ENCODE results near the gene UBE2D2.

The UBE2D2 gene

DNA sequence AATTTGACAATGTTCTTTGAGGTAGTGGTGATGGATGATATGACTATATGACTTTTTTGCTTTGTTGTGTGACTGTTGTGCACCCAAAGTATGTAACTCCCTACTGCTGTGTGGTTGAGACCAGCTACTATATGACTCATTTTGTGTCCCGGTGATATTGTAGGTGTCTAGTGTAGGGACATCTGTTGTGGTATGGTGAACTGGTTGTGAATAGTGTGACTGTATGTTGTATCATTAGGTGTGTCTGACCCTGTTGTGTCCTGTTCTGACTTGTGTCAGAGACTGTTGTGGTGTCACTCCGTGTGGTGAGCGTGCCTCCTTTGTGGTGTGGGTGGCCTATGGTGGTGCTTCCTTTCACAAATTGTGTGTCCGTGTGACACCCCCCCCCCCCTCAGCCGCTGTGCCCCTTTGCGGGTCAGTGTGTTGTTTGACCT, 75.9 kb downstream of the UBE2D2 start:
- peak; percentile 44 to 55 for DNase-seq

DNA sequence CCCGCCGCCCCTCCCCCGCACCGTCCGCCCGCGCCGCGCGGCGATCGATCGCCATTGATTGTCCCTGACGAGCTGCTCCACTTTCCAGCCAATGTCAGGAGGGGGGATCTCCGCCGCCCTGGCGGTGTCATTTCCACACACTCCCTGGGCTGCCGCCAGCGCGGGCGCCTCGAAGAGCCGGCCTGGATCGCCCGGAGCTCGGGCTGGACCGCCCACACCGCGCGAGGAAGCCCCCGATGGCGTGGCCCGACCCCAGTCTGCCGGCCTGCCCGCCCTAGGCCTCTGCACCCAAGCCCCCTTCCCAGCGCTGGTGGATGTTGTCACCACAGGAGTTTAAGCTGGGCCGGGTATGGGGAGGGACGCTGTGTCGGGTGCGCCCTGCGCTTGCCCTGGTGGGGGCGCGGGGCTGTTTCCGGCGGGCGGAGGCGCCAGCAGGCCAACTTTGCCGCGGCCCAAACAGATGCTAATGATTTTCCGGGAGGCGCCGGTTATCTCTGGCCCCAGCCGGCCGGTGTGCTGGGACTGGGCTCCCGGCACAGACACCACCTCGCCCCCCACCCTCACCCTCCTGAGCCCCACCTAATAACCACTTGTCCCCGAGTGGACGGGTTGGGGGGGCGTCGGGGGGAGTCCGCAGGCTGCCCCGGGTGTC, 76.4 kb downstream of the UBE2D2 start:
- peak; percentile 39 to 45 for DNase-seq

DNA sequence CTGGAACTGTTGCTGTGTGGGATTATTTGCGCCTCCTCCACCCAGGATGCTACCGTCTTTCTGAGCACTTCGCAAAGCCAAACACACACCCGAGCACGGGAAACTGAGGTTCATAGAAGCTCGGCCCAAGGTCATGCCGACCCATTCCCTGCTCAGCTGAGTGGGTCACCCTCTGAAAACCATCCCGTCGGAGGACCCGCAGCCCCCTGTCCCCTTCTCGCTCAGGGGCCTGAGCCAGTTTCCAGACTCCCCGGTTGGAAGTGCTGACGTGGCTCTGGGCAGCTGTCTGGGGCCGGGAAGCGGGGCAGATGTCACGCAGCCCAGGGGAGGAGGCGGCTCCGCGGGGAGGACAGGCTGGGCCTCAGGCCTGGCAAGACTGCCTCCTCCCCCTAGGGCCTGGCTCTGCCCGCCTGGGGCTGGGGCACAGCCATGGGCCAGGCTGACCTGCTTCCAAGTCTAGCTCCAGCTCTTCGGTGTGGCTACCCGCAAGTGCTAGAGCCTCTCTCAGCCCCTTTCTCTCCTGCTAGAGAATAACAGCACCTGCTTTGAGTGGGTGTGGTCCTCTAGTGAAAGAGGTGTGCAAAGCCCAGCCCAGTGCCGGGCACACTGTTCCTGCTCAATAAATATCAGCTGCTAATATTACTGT, 77.1 kb downstream of the UBE2D2 start:
- DNase-seq = no peak

DNA sequence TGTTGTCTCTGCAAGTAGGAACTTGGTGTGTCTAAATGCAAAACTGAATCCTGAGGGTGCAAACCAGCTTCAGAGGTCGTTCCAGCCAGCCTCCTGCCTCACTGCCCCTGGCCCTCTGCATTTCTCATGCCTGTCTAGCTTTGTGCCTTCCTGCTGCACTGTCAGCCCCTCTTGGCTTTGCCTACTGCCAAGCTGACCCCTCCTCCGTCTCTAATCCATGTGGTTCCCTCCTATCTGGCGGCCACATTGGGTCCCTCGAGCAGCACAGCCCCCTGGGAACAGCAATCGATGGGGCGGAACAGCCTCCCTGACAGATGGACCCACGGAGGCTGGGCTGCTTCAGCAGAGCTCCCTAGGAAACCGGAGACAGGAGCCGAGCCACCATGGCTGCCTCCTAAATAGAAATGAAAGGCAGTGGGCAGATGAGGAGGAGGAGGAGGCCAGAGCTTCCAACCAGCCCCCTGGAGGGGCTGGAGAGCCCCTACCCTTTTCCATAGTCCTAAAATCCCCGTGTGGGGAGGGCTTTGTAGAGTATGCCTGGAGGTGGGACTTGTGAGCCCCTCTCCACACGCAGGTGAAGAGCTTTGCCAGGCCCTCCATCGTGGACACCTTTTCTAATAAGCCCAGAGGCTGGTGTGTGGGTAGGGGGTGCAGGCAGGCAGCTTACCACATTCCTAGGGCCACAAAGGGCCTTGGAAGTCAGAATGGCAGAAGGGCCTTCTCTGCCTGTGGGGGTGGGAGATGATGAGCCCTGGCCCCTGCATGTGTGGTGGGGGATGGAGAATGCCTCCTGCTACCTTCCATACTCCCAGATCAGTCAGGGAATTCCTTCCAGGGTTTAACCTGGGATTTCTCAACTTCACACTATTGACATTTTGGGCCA, 77.8 kb downstream of the UBE2D2 start:
- DNase-seq = no peak

DNA sequence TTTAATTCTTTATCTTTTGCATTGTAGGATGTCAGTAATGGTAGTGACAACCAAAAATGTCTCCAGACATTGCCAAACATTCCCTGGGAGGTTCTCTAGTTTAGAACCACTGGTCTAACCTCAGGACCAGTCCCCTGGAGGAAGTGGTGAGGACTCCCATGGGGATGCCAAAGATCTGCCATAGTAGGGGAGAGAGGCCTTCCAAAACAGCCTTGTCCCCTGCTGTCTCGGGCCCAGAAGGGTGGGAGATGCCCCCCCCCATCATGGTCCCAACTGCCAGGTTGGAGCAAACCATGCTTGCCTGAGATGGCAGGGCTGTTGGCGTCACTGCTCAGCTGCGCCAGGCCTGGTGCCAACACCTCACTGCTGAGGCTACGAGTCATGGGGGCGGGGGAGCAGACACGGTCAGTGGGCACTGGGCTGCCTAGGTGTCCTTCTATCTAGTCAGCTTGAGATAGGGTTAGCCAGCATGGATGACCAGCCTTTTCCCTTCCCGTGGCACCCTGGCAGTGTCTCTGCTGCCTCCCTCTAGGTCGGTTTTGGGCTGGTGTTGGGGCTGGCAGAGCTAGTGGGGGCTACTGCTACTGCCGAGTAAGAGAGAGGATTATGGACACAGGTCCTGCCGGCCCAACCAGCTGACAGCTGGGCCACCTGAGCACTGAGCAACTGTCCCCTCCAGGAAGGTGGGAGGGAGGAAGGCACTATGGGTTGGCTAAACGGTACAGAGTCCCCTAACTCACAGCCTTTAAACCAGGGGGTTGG, 78.7 kb downstream of the UBE2D2 start:
- DNase-seq = no peak

DNA sequence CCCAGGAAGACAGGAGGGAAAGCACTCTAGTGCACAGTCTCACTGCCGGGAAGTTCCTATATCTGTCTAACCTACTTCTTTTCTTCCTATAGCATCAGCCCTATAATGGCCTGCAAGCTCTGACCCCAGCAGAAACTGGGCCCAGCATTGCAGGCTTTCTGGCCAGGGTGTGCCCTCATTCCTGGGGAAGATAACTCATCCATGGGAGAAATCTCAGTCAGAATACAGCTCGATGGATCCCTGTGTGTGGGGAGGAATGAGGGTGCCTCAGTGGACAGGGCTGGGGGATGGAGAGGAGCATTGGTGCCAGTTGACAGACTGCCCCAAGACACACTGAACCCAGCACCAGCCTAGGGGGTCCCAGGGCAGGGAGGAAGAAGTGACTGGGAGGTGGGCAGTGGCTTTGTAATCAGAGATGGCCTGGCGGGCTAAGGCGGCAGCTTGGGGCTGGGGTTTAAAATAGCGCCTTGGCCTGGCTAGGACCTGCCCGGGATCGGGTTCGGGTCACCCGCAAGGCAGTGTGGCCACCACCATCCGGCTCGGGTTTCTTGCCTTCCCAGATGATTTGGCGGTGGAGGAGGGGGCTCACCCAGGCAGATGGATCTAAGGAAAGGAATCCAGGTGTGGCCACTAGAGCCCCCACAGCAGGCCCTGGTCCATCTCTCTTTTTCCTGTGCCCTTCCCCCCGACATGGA, 79.4 kb downstream of the UBE2D2 start:
- DNase-seq = no peak

DNA sequence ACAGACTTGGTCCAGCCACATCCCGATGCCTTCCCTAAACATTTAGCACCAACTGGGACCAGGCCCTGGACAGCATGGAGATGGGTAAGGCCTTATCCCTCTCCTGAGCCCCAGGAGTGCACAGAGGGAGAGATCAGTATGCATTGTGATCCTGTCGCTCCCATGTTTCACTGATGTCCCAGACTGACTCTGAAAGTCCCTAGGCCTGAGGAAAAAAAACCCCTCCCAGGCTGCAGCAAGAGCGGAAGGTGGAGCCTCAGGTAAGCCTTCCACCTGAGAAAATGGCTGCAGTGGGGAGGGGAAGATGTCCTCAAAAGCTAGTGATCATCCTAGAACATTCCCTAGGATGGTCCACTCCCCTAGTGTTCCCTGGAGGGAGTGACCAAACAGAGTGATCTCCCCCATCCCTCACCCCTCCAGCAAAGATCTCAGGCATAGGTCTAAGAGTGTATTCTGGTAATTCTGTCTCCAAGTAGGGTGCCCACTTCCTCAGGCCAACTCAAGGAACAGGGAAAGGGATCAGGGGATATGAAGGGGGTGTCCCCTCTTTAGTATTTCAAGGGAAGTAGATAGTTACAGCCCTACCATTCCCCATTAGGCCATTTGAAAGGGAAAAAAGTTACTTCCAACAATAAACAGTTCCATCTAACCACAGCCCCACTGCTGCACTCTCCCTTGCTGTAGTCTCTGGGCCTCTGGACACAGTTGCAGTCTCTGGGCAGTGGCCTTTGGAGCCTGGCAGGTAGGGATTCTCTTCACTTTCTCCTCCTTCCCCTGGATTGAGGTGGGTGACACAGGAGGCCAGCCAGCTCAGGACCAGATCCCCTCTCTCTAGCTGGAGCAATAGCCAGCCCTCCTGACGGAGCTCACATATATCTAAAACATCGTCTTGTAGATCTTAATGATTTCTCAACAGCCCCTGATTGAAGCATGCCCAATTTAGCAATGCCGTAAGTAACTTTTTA, 80.3 kb downstream of the UBE2D2 start:
- no peak for DNase-seq

DNA sequence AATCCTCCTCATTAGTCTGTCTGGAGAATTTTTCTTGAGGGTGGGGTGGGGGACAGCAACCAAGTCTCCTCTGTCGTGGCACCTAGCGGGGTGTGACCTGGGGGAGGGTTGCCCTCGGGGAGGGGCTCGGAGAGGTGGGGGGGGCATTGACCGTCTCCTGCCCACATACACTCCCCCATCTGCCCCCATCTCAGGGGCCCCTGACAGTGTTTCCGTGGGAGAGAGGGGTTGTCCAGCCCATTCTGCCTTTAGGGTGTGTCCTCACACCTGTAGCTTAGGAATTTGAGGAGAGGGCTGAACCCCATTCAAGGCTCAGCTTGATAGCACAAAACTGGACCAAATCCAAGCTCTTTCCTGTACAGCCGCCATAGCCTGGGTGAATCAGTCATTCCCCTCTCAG, 81.1 kb downstream of the UBE2D2 start:
- no peak for DNase-seq

DNA sequence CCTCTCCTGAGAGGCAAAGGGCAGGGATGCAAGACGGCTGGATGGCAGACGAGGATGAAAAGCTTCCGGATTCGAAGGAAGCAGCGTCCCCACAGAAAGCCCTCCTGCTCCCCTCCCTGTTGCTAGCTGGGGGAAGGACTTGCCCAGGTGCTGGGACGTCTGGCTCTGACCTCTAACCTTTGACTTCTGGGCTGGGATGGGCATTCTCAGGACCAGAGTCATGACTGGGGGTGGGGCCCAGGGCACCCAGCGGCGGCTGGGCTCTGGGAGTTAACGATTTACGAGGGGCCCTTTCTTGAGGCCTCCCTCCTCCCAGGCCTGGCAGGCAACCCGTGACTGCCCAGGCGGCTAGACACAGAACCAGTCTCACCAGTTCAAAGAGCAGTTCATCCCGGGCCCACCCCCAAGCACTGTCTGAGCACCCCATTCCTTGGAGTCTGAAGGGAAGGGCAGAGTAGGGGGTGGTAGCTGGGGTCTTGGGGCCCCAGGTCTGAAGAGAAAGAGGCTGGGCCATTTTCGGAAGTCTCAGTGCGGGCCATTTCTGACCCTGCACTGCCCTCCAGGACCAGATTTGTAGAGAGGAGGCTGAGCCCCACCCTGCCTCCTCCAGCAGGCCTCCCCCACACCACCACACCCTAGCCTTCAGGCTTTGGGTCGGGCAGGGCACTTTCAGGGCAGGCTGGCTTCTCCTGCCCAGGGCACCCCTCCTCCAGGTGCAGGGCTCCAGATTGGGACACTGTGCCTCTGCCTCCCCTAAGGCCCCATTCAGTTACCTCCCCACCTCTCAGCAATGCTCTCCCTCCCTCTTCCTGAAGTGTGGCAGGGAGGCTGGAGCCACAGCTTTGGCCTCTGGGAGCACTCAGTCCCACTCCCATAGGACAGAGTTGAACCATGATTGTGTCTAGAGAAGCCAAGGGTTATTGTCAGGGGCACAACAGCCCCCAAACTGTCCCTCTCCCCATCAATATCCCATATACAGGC, 82.0 kb downstream of the UBE2D2 start:
- DNase-seq = no peak

DNA sequence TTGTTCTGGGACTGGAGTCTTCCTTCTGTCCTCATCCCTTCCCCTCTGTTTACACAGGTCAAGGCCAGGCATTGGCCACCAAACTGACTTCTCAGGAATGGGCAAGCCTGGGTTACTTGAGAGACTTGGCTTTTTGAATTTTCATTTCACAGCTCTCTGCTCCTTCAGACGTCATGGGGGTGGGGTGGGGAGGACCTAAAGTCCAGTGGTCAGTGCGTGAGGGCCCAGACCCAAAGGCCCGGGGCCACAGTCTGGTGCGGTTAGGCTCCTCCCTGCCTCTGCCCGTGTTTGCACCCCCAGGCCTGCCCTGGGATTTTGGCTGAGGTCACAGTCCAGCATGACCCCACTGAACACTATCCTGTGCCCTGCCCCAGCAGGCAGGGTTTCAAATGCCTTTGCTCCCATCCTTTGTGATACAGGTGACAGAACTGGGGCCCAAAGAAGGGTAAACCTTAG, 82.9 kb downstream of the UBE2D2 start:
- no peak for DNase-seq

DNA sequence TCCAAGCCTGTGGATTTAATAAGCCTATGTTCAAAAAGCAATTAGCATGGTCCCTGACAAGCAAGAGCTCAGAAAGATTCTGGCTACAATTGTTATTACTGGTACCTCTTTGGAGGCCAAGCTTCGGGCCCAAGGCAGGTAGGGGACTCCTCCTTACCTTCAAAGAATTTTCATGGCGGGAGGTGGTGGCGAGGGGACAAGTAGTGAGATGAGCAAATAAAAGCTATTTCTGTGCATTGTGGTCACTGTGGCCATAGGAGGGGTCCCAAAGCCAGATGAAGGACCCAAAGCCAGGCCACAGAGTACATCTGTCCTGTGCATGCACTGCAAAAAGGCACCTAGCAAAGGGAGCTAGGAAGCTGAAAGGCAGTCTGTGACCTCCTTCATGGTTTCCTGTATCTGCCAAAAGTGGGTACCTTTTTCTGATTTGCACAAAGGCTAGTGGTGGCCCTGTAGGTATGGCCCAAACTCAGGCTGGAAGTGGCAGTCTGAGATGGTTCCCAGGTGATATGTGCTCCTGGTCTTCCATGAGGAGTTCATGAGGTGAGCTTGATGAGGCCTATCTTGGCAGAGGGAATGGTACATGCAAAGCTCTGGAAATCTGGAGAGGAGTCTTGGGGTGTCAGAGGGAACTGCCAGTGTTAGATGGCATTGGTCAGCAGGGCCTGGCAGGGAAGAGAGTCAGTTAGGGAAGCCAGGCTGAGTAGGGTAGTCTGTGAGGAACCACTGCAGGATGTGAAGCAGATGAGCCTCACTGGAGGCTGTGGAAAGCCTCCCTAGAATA, 83.7 kb downstream of the UBE2D2 start:
- DNase-seq = no peak

DNA sequence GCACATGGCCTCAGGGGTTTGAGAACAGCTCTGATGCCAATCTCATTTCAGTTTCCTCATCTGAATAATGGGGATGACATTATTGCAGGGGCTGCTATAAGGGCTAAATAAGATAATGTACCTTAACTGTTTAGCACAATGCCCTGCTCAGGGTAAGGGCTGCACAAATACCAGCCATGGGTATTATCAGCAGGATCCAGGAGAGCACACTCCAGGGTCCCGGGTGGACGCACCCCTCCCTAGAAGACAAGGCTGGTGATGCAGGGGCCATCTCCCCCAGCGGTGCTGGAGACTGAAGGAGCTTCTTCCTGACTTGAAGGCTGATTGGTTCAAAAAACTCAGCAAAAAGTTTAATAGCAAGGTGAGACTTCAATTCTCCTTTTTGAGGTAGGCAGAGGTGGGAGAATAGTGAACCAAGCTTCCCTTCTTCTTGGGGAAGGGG, 84.3 kb downstream of the UBE2D2 start:
- DNase-seq = no peak

DNA sequence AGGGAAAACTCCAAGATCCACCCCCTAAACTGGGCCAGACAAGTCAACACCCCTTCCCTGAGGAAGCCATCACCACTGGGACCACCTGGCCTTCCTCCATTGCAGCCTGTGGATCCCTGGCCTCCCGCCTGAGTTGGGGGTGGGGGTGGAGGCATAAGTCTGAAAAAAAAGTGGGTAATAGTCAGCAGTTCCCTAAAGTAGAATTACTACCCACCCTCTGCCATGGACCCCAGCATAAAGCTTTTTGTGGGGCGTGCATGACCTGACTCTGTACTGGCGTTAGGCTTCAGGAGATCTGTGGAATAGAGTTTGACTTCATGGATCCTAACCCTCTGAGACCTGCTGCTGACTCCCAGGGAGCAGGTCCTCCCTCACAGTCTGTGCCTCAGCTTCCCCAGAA, 85.0 kb downstream of the UBE2D2 start:
- no peak for DNase-seq

DNA sequence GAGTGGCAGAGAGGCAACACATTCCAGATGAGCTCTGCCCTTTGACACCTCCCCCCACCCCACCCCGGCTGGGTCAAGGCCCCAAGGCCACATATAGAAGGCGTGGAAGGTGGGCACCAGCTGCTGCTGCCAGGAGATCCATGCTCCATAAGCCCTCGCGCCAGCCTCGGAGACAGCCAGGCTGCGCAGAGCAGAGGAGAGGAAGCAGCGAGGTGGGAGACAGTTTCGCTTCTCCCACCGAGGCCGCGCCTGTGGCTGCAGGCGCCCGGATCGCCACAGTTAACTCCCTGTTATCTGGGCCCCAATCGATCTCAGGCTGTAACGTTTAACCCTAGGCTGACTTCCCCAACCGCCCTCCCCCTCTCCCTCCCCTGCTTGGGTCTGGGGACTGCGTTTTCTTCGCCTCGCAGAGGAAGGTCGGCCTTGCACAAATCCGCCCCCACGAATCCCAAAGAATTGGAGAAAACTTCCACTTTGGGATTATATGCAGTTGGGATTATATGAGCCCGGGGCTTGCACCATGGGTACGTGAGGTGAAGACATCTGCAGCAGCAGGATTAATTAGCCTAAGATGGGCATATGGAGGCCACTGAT, 85.9 kb downstream of the UBE2D2 start:
- no peak for DNase-seq

DNA sequence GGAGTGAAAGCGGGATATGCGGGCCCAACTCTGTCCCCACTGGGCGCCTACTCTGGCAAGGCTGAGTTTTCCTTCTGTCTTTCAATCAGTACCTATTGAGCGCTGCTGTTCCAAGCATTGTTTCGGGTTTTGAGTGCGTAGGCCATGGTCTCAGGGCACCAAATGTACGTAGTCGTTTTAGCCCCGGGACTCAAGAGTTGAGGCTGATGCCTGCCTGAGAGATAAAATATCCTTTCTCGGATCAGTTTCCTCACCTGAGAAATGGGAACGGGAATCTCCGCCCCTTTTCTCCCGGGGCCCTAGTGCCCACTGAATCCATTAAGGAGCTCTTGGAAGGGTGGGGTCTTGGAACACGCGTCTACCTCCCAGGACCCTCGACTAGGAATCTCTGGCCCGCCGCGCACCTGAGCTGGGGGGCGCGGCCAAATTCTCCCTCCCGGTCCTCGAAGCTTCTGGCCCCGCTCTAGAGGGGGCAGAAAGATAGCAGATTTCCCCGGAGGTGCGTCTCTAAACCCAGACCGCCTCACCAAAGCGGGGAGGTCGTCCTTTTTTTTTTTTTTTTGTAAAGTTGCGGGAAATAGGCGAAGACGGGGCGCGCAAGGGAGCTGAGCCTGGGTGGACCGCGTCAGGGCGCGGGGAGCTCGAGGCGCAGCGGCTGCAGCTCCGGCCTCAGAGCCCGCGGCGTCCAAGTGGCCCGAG, 86.5 kb downstream of the UBE2D2 start:
- DNase-seq = no peak

DNA sequence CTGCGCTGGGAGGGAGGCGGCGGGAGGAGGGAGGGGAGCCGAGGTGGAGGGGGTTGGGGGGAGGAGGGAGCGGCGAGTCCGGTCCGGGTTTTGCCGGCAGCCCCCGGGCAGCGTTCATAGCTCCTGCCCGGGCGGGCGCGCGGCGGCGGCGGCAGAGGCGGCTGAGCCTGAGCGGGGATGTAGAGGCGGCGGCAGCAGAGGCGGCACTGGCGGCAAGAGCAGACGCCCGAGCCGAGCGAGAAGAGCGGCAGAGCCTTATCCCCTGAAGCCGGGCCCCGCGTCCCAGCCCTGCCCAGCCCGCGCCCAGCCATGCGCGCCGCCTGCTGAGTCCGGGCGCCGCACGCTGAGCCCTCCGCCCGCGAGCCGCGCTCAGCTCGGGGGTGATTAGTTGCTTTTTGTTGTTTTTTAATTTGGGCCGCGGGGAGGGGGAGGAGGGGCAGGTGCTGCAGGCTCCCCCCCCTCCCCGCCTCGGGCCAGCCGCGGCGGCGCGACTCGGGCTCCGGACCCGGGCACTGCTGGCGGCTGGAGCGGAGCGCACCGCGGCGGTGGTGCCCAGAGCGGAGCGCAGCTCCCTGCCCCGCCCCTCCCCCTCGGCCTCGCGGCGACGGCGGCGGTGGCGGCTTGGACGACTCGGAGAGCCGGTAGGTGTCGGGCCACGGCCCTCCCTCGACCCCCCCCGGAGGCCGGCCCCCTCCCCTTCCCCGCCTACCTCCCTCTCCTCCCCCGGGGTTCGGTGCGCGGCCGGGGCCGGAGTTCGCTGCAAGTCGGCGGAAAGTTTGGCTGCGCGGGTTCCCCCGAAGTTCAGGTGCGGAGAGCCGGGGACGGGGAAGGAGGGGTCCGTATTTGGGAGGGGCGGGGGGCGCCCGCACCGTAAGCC, 87.3 kb downstream of the UBE2D2 start, which contains the start of gene CXXC5:
Gene CXXC5 (plus strand): TSS at position 145 of the 877 bp plus-strand sequence. CDS start 32,175 bp downstream, outside the sequence.
- peak; percentile 44 to 56 for DNase-seq

All from activated CD4-positive, alpha-beta T cell treated with anti-CD3 and anti-CD28 coated beads, Interleukin-2, amount 50 U/mL, for 48 hours (primary cell).